GM23338 (cell line): ENCODE data around the gene TERT. TPM values are rescaled to one million over a fixed set of nuclear protein-coding genes. Genes with fewer than 3 reads are reported as not detected.

ENCODE experiments used
- ATAC-seq: fragments of 200-7000 bp; cut with Tn5 transposase; 3 replicates; pipeline ENCODE4 v1.9.1; 2020
- DNase-seq: peaks from one replicate; pipeline ENCODE4 v3.0.0-alpha.2; 2015; ENCODE audit warnings: low spot score
- H2AFZ ChIP-seq: fragments of 200-600 bp; sonication (generic); 2 replicates; pipeline ENCODE4 v1.8.0; 2016; ENCODE audit warnings: antibody characterized with exemption, mild to moderate bottlenecking, moderate library complexity
- H3F3A ChIP-seq: fragments of 200-600 bp; sonication (generic); replicated peaks from 2 replicates; pipeline ENCODE4 v1.8.0; 2017; ENCODE audit warnings: antibody characterized with exemption, mixed run types, low read depth
- H3K27ac ChIP-seq: fragments of 200-600 bp; sonication (generic); 2 replicates; pipeline ENCODE4 v1.6.1; 2016; ENCODE audit warnings: low read depth
- H3K27me3 ChIP-seq: fragments of 200-600 bp; sonication (generic); 2 replicates; pipeline ENCODE4 v1.8.0; 2016; ENCODE audit warnings: mild to moderate bottlenecking, mixed run types, moderate library complexity; ENCODE audit not compliant: insufficient read depth
- H3K36me3 ChIP-seq: fragments of 200-600 bp; sonication (generic); 2 replicates; pipeline ENCODE4 v1.8.0; 2016; ENCODE audit warnings: mild to moderate bottlenecking; ENCODE audit not compliant: insufficient read depth
- H3K4me1 ChIP-seq: fragments of 200-600 bp; sonication (generic); 2 replicates; pipeline ENCODE4 v1.8.0; 2016; ENCODE audit warnings: mild to moderate bottlenecking, moderate library complexity; ENCODE audit not compliant: insufficient read depth
- H3K4me2 ChIP-seq: fragments of 200-600 bp; sonication (generic); 2 replicates; pipeline ENCODE4 v1.7.1; 2017; ENCODE audit warnings: mixed run types
- H3K4me3 ChIP-seq: fragments of 200-600 bp; sonication (generic); 2 replicates; pipeline ENCODE4 v1.6.1; 2016; ENCODE audit warnings: mixed run types
- H3K79me2 ChIP-seq: fragments of 200-600 bp; sonication (generic); replicated peaks from 2 replicates; pipeline ENCODE4 v1.8.0; 2017; ENCODE audit warnings: mild to moderate bottlenecking; ENCODE audit not compliant: insufficient read depth
- H3K9me2 ChIP-seq: fragments of 200-600 bp; sonication (generic); 2 replicates; pipeline ENCODE4 v1.8.0; 2017; ENCODE audit not compliant: insufficient read depth
- H4K20me1 ChIP-seq: fragments of 200-600 bp; sonication (generic); replicated peaks from 2 replicates; pipeline ENCODE4 v1.8.0; 2017; ENCODE audit warnings: mild to moderate bottlenecking; ENCODE audit not compliant: insufficient read depth
- H3K27ac Mint-ChIP-seq: 2 replicates; pipeline ENCODE4 v1.8.0; 2020; ENCODE audit warnings: inconsistent platforms, mild to moderate bottlenecking, moderate library complexity, mixed read lengths
- H3K27me3 Mint-ChIP-seq: 3 replicates; pipeline ENCODE4 v1.8.0; 2022; ENCODE audit warnings: low read depth, mild to moderate bottlenecking, moderate library complexity, mixed read lengths, inconsistent platforms; ENCODE audit not compliant: insufficient read depth, poor library complexity
- H3K36me3 Mint-ChIP-seq: 3 replicates; pipeline ENCODE4 v1.8.0; 2021; ENCODE audit warnings: low read depth, mild to moderate bottlenecking, inconsistent platforms, moderate library complexity, mixed read lengths
- H3K4me1 Mint-ChIP-seq: 3 replicates; pipeline ENCODE4 v1.8.0; 2020; ENCODE audit warnings: mild to moderate bottlenecking, inconsistent platforms, mixed read lengths
- H3K4me3 Mint-ChIP-seq: 3 replicates; pipeline ENCODE4 v1.8.0; 2021; ENCODE audit warnings: moderate library complexity, mild to moderate bottlenecking, inconsistent platforms, mixed read lengths
- H3K9me3 Mint-ChIP-seq: 3 replicates; pipeline ENCODE4 v1.8.0; 2020; ENCODE audit warnings: moderate library complexity, mild to moderate bottlenecking, inconsistent platforms, mixed read lengths
- CREB1 ChIP-seq: fragments of 250-450 bp; sonication (Bioruptor Pico); IDR thresholded peaks from 2 replicates; pipeline ENCODE4 v1.5.0; 2020; ENCODE audit warnings: low read depth, mild to moderate bottlenecking, moderate library complexity
- CTCF ChIP-seq, 2 experiments: fragments of 200-600 bp in 1 of 2; sonication (generic) in 1 of 2; conservative IDR thresholded peaks; 2 replicates each; pipeline versions ENCODE4 v1.5.1 to v1.6.1; 2016 to 2017; ENCODE audit warnings: antibody characterized with exemption in 2 of 2, low read depth in 2 of 2, mild to moderate bottlenecking in 2 of 2, moderate library complexity in 1 of 2
- ETS1 ChIP-seq: IDR thresholded peaks from 2 replicates; pipeline ENCODE4 v1.6.1; 2016; ENCODE audit warnings: antibody characterized with exemption
- EZH2 ChIP-seq: fragments of 200-600 bp; sonication (generic); IDR thresholded peaks from one replicate; pipeline ENCODE4 v1.8.0; 2017; ENCODE audit warnings: antibody characterized with exemption, mild to moderate bottlenecking, low read depth; ENCODE audit not compliant: unreplicated experiment
- EZH2phosphoT487 ChIP-seq: fragments of 200-600 bp; sonication (generic); IDR thresholded peaks from one replicate; pipeline ENCODE4 v1.8.1; 2018; ENCODE audit warnings: antibody characterized with exemption; ENCODE audit not compliant: unreplicated experiment
- JUNB ChIP-seq: IDR thresholded peaks from one replicate; pipeline ENCODE4 v1.6.1; 2016; ENCODE audit warnings: antibody characterized with exemption; ENCODE audit not compliant: unreplicated experiment
- NANOG ChIP-seq: IDR thresholded peaks from 2 replicates; pipeline ENCODE4 v1.6.1; 2016; ENCODE audit warnings: antibody characterized with exemption, borderline replicate concordance
- POLR2AphosphoS5 ChIP-seq: IDR thresholded peaks from 2 replicates; pipeline ENCODE4 v1.6.1; 2016; ENCODE audit warnings: antibody characterized with exemption, low read depth
- REST ChIP-seq: IDR thresholded peaks from one replicate; pipeline ENCODE4 v1.6.1; 2018; ENCODE audit warnings: antibody characterized with exemption; ENCODE audit not compliant: unreplicated experiment
- STAT1 ChIP-seq: IDR thresholded peaks from one replicate; pipeline ENCODE4 v1.6.1; 2016; ENCODE audit warnings: antibody characterized with exemption; ENCODE audit not compliant: unreplicated experiment
- ZNF114 ChIP-seq: fragments of 250-450 bp; sonication (Bioruptor Pico); IDR thresholded peaks from 2 replicates; pipeline ENCODE4 v1.5.0; 2020; ENCODE audit warnings: mild to moderate bottlenecking, moderate library complexity
- ZNF331 ChIP-seq: fragments of 250-450 bp; sonication (Bioruptor Pico); IDR thresholded peaks from 2 replicates; pipeline ENCODE4 v1.5.0; 2020; ENCODE audit warnings: low read depth, mild to moderate bottlenecking, moderate library complexity
- ZNF462 ChIP-seq: fragments of 250-450 bp; sonication (Bioruptor Pico); IDR thresholded peaks from 2 replicates; pipeline ENCODE4 v1.5.0; 2020; ENCODE audit warnings: mild to moderate bottlenecking, moderate library complexity
- polyA plus RNA-seq: library from polyadenylated mRNA; unstranded; fragments of >200 nt; fragmentation: Nextera tagmentation; extraction: Ambion mirVana; gene quantifications from 2 replicates; pipeline ENCODE4 v1.2.1, GENCODE V29; 2016
- total RNA-seq: library from RNA; depleted of rRNA; stranded (reverse); fragments of >200 nt; shearing (Covaris generic); gene quantifications from 2 replicates; pipeline ENCODE4 v1.2.3, GENCODE V29; 2014

TERT gene
- total and polyA plus RNA-seq, 2 experiments from 2014 or later = 9.8 to 46.4 TPM

GRCh38 chr5:1256776-1257175 lies 38.1 kb downstream of the TERT start:
- H3K4me1 Mint-ChIP-seq = no peaks in the 10 kb centered on the region; the same call in 2 of the 3 replicates
- DNase-seq = no peak
- Histone ChIP-seq H3K27me3 (no peaks in the 10 kb centered on the region), H3K4me3 (no peak overlapping the region), H3K36me3 (no peaks in the 10 kb centered on the region), H3K4me2 (no peak overlapping the region), H2AFZ (no peak overlapping the region), H3K4me1 (no peaks in the 10 kb centered on the region), H3K9me2 (no peaks in the 10 kb centered on the region), H3K79me2 (no peaks in the 10 kb centered on the region), H3F3A (no peaks in the 10 kb centered on the region), H3K27ac (no peak overlapping the region), H4K20me1 (no peaks in the 10 kb centered on the region)
- peaks cover 9% of the 10 kb centered on the region for H3K27me3 Mint-ChIP-seq
- no peak for TF ChIP-seq POLR2AphosphoS5
- TF ChIP-seq JUNB = no peak
- no peak for TF ChIP-seq REST
- TF ChIP-seq ZNF331 (CRISPR knock-in tag) = no peak
- TF ChIP-seq ZNF114 (CRISPR knock-in tag) = no peak
- TF ChIP-seq EZH2 = no peak
- no peak for TF ChIP-seq STAT1
- TF ChIP-seq CTCF (conservative IDR thresholded peaks at IDR 0.05; ENCODE audit: low read depth in 2 of 2) = no peak
- TF ChIP-seq NANOG = no peak
- TF ChIP-seq CREB1 = no peak
- no peak for TF ChIP-seq ZNF462 (CRISPR knock-in tag)
- no peak for TF ChIP-seq EZH2phosphoT487
- TF ChIP-seq ETS1 = no peak
- no peak overlapping the region for H3K27ac Mint-ChIP-seq
- H3K9me3 Mint-ChIP-seq = peaks cover 2% of the 10 kb centered on the region; the same call in 1 of the 3 replicates
- H3K4me3 Mint-ChIP-seq = no peak overlapping the region
- no peak for ATAC-seq
- H3K36me3 Mint-ChIP-seq = peaks cover 27% of the 10 kb centered on the region
